ENCODE measurements around the gene PLCB1.

PLCB1 gene

GRCh38 chr20:8129211-8129976 is 2.7 kb upstream of the PLCB1 start:
- no peak for DNase-seq

- DNase-seq: no peak
Measured at GRCh38 chr20:8130840-8131526, 1.1 kb upstream of the PLCB1 start.

- no peak for DNase-seq
Measured at GRCh38 chr20:8132484-8133309, 631 bp downstream of the PLCB1 start.

GRCh38 chr20:8133310-8133768 is 1.3 kb downstream of the PLCB1 start:
- DNase-seq: no peak

GRCh38 chr20:8133851-8134451 is 1.9 kb downstream of the PLCB1 start:
- DNase-seq: peak; percentile 22

GRCh38 chr20:8139899-8140298 is 7.8 kb downstream of the PLCB1 start:
- DNase-seq: no peak

GRCh38 chr20:8143474-8143873 is 11.4 kb downstream of the PLCB1 start:
- no peak for DNase-seq

- no peak for DNase-seq
Measured at GRCh38 chr20:8144282-8145245, 12.5 kb downstream of the PLCB1 start.

GRCh38 chr20:8145246-8146168 is 13.4 kb downstream of the PLCB1 start:
- no peak for DNase-seq

GRCh38 chr20:8147476-8147875 is 15.4 kb downstream of the PLCB1 start:
- no peak for DNase-seq

- DNase-seq: no peak
Measured at GRCh38 chr20:8148501-8148900, 16.4 kb downstream of the PLCB1 start.

- DNase-seq: no peak
Measured at GRCh38 chr20:8150591-8150990, 18.5 kb downstream of the PLCB1 start.

- no peak for DNase-seq
Measured at GRCh38 chr20:8151372-8151771, 19.3 kb downstream of the PLCB1 start.

- no peak for DNase-seq
Measured at GRCh38 chr20:8152183-8152582, 20.1 kb downstream of the PLCB1 start.

GRCh38 chr20:8152847-8153246 is 20.8 kb downstream of the PLCB1 start:
- DNase-seq: no peak

GRCh38 chr20:8153281-8153908 is 21.3 kb downstream of the PLCB1 start:
- DNase-seq: no peak

GRCh38 chr20:8154638-8155037 is 22.6 kb downstream of the PLCB1 start:
- no peak for DNase-seq

GRCh38 chr20:8155229-8155628 is 23.2 kb downstream of the PLCB1 start:
- DNase-seq: no peak

- DNase-seq: no peak
Measured at GRCh38 chr20:8155812-8156211, 23.7 kb downstream of the PLCB1 start.

All from NCI-H1048 (cell line).